ENCODE measurements around the gene EBPL. TPM values are rescaled to one million over a fixed set of nuclear protein-coding genes. Genes with fewer than 3 reads are reported as not detected.

The EBPL gene
- total and polyA plus RNA-seq, 2 experiments from 2014 or later, result 67.7 to 68.3 TPM

DNA sequence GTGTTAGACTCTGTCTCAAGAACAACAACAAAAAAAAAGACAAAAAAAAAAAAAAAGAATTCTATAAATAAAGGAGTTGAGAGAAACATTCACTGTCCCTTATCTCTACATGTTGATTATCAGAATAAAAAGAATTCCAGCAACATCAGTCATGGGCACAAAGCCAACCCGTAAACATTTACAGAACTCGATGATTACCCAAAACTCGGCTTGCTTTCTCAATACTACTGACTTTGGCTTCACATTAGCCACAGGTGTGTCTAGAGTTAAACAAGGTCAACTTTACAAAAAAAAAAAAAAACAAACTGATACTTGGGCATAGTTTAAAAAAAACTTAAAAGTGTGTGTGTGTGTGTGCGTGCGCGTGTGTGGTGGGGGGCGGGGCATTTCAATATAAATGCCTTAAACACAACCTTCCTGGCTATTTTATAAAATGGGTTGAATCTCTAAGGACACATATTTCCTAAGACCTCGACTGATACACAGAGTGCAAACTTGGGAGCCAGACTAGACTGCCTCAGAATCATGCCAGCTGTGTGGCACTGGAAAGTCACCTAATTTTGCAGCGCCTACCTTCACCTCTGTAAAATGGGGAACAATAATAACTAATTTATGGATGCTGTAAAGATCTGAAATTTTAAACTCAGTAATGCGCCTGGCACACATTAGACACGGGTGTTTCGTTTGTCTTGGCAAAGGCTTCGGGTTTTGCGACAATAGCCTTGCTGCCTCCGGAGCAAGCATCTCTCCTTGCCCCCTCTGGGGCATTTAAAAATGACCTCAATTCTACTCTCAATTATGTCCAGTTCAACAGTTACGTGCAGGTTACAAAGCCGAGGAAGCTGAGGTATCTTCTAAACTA, 922 bp downstream of the EBPL start:
- H3K27me3 ChIP-seq (replicated peaks; ENCODE audit: insufficient read depth), result no peaks in the 10 kb centered on the region
- peak overlapping the region; percentile 82 for H3K4me3 ChIP-seq
- peaks cover 10% of the 10 kb centered on the region for H3K4me1 ChIP-seq (ENCODE audit: insufficient read depth)
- peak overlapping the region; percentile 93 for H2AFZ ChIP-seq
- peak overlapping the region; percentile 33 for H3K27ac ChIP-seq
- H3K9me3 ChIP-seq (ENCODE audit: low read depth), result no peaks in the 10 kb centered on the region
- peak overlapping the region; percentile 75 for H3K9ac ChIP-seq
- no peaks in the 10 kb centered on the region for H4K20me1 ChIP-seq (ENCODE audit: insufficient read depth)
- H3F3A ChIP-seq (ENCODE audit: insufficient read depth), result peaks cover 6% of the 10 kb centered on the region; the same call in 1 of the 2 replicates
- WGBS, 2 experiments (ENCODE audit: low coverage in 1 of 2, low lambda C conversion rate in 2 of 2, missing lambda C conversion rate in 2 of 2), result 11 to 14% methylated on average over 15 to 17 of the region's 17 CpGs
- peak overlapping the region; percentile 86 for H3K4me2 ChIP-seq (ENCODE audit: unreplicated experiment)
- in situ Hi-C loops (cut with MboI), result no loop called here
- peaks cover 53% of the 10 kb centered on the region for H3K79me2 ChIP-seq (ENCODE audit: insufficient read depth)
- no peaks in the 10 kb centered on the region for H3K9me2 ChIP-seq (ENCODE audit: insufficient read depth)
- TF ChIP-seq EZH2 (IDR thresholded peaks at IDR 0.05; ENCODE audit: insufficient read depth, poor library complexity, severe bottlenecking) (no peak), EZH2phosphoT487 (IDR thresholded peaks at IDR 0.05; ENCODE audit: insufficient read depth, low read depth) (no peak)
- no peaks in the 10 kb centered on the region; the same call in 1 of the 2 replicates for H3K36me3 ChIP-seq (ENCODE audit: low read depth)
- DNase-seq, result peak; percentile 58

DNA sequence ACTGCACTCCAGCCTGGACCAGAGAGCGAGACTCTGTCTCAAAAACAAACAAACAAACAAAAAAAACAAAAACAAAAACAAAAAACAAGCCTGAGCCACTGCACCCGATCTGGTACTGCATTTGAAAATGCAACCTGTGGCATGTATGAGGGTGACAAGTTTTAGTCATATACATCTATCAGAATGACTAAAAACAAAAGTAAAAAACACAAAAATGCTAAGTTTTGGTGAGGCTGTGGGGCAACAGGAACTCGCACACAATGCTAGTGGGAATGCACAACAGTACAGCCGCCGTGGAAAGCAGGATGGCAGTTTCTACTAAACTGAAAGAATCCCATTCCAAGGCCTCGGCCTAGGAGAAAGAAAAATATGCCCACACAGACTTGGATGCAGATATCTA, 7.8 kb downstream of the EBPL start:
- Histone ChIP-seq H3K9ac (no peak overlapping the region), H2AFZ (no peak overlapping the region), H3K4me1 (ENCODE audit: insufficient read depth) (no peaks in the 10 kb centered on the region), H3K36me3 (ENCODE audit: low read depth) (peaks cover 3% of the 10 kb centered on the region; the same call in 1 of the 2 replicates), H3F3A (ENCODE audit: insufficient read depth) (no peaks in the 10 kb centered on the region), H3K9me3 (ENCODE audit: low read depth) (no peaks in the 10 kb centered on the region), H4K20me1 (ENCODE audit: insufficient read depth) (no peaks in the 10 kb centered on the region), H3K4me2 (ENCODE audit: unreplicated experiment) (no peak overlapping the region), H3K4me3 (no peak overlapping the region), H3K27me3 (replicated peaks; ENCODE audit: insufficient read depth) (no peaks in the 10 kb centered on the region), H3K27ac (no peak overlapping the region), H3K79me2 (ENCODE audit: insufficient read depth) (peaks cover 73% of the 10 kb centered on the region), H3K9me2 (ENCODE audit: insufficient read depth) (no peaks in the 10 kb centered on the region)
- TF ChIP-seq EZH2 (IDR thresholded peaks at IDR 0.05; ENCODE audit: insufficient read depth, poor library complexity, severe bottlenecking) (no peak), EZH2phosphoT487 (IDR thresholded peaks at IDR 0.05; ENCODE audit: insufficient read depth, low read depth) (no peak)
- in situ Hi-C loops (cut with MboI), result no loop called here
- DNase-seq, result no peak
- WGBS, 2 experiments (ENCODE audit: low coverage in 1 of 2, low lambda C conversion rate in 2 of 2, missing lambda C conversion rate in 2 of 2), result 87 to 92% methylated on average over 6 of the region's 6 CpGs

DNA sequence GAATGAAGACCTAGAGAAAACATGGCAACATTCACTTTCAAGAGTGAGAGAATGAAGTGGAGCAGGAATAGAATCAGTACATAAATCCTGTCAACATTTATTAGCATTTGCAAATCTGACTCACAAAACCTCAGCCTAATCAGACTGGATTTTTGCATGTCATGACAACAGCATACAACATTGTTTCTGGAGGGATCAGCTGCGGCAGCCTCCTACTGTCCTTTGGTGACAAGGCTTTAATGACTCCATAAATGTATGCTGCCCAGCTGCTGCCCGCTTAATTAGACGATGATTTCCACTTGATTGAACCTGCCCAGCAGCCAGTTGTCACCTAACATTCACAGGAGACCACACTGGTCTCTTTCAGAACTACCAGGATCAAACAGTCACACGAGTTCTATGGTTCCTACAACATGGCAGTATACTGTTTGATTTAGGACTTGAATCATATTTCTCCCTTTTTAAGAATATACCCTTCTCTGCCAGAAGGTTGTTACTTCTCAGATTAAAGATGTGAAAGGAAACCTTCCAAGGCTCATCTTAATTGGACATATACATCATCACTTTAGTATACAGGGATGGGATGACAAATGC, 9.3 kb downstream of the EBPL start:
- no peak overlapping the region for H2AFZ ChIP-seq
- H3K27ac ChIP-seq, result no peak overlapping the region
- no peak overlapping the region for H3K4me3 ChIP-seq
- H3K4me1 ChIP-seq (ENCODE audit: insufficient read depth), result no peaks in the 10 kb centered on the region
- peaks cover 3% of the 10 kb centered on the region; the same call in 1 of the 2 replicates for H3K36me3 ChIP-seq (ENCODE audit: low read depth)
- H3K9ac ChIP-seq, result no peak overlapping the region
- H3K9me2 ChIP-seq (ENCODE audit: insufficient read depth), result no peaks in the 10 kb centered on the region
- H4K20me1 ChIP-seq (ENCODE audit: insufficient read depth), result no peaks in the 10 kb centered on the region
- H3K27me3 ChIP-seq (replicated peaks; ENCODE audit: insufficient read depth), result no peaks in the 10 kb centered on the region
- in situ Hi-C loops (cut with MboI), result no loop called here
- H3K9me3 ChIP-seq (ENCODE audit: low read depth), result no peaks in the 10 kb centered on the region
- no peak overlapping the region for H3K4me2 ChIP-seq (ENCODE audit: unreplicated experiment)
- peak; percentile 39 for DNase-seq
- H3F3A ChIP-seq (ENCODE audit: insufficient read depth), result no peaks in the 10 kb centered on the region
- H3K79me2 ChIP-seq (ENCODE audit: insufficient read depth), result peaks cover 65% of the 10 kb centered on the region
- TF ChIP-seq EZH2 (IDR thresholded peaks at IDR 0.05; ENCODE audit: insufficient read depth, poor library complexity, severe bottlenecking) (no peak), EZH2phosphoT487 (IDR thresholded peaks at IDR 0.05; ENCODE audit: insufficient read depth, low read depth) (no peak)
- WGBS, 2 experiments (ENCODE audit: low coverage in 1 of 2, low lambda C conversion rate in 2 of 2, missing lambda C conversion rate in 2 of 2), result 75 to 78% methylated on average over 4 of the region's 4 CpGs

DNA sequence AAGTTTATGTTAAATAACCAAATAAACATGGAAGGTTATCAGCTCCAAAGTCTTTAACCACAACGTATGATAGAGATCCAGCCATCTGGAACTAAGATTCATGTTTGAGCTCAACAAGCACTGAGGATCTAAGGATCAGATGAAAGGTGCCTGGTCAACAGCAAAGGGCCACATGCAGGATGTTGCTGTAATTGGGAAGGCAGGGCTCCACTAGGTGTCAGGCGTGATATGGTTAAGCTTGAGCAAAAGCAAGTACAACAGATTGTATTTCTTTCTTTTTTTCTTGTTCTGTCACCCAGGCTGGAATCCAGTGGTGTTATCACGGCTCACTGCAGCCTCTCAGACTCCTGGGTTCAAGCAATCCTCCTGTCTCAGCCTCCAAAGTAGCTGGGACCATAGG, 12.0 kb downstream of the EBPL start:
- Histone ChIP-seq H3K4me3 (no peak overlapping the region), H3K79me2 (ENCODE audit: insufficient read depth) (peaks cover 51% of the 10 kb centered on the region), H3K36me3 (ENCODE audit: low read depth) (no peaks in the 10 kb centered on the region), H4K20me1 (ENCODE audit: insufficient read depth) (no peaks in the 10 kb centered on the region), H3K27ac (no peak overlapping the region), H3K27me3 (replicated peaks; ENCODE audit: insufficient read depth) (no peaks in the 10 kb centered on the region), H3K9ac (no peak overlapping the region), H3K4me1 (ENCODE audit: insufficient read depth) (no peaks in the 10 kb centered on the region), H3F3A (ENCODE audit: insufficient read depth) (no peaks in the 10 kb centered on the region), H3K4me2 (ENCODE audit: unreplicated experiment) (no peak overlapping the region), H3K9me3 (ENCODE audit: low read depth) (no peaks in the 10 kb centered on the region), H2AFZ (no peak overlapping the region), H3K9me2 (ENCODE audit: insufficient read depth) (no peaks in the 10 kb centered on the region)
- 75 to 86% methylated on average over 3 of the region's 3 CpGs for WGBS, 2 experiments (ENCODE audit: low coverage in 1 of 2, low lambda C conversion rate in 2 of 2, missing lambda C conversion rate in 2 of 2)
- TF ChIP-seq EZH2phosphoT487 (IDR thresholded peaks at IDR 0.05; ENCODE audit: insufficient read depth, low read depth) (no peak), EZH2 (IDR thresholded peaks at IDR 0.05; ENCODE audit: insufficient read depth, poor library complexity, severe bottlenecking) (no peak)
- DNase-seq, result peak; percentile 22
- in situ Hi-C loops (cut with MboI), result loop anchor here (10.0 kb wide), 1 partner anchor 166 kb away; no protein-coding TSS in a partner anchor

All from GM23248 (cell line).